Astrocyte of the cerebellum (primary cell): Measurements from ENCODE around the gene LRP5.

Source experiments
- DNase-seq: peaks from one replicate; pipeline ENCODE4 v3.0.0-alpha.2; 2011; ENCODE audit warnings: low read depth
- H3K4me3 ChIP-seq: 2 replicates; pipeline ENCODE4 v1.5.1; 2011; ENCODE audit warnings: mild to moderate bottlenecking, low read depth, low read length, moderate library complexity
- in situ Hi-C: cut with HindIII; loops from 2 replicates; pipeline ENCODE4 v1.10.0; 2017; ENCODE audit warnings: low sequenced_read_pairs
- TF ChIP-seq, protein P1 (sequence below): IDR thresholded peaks from 2 replicates; pipeline ENCODE4 v1.5.1; 2012; ENCODE audit warnings: low read length, low read depth, moderate library complexity, mild to moderate bottlenecking; ENCODE audit errors: missing control alignments

Gene LRP5

DNA sequence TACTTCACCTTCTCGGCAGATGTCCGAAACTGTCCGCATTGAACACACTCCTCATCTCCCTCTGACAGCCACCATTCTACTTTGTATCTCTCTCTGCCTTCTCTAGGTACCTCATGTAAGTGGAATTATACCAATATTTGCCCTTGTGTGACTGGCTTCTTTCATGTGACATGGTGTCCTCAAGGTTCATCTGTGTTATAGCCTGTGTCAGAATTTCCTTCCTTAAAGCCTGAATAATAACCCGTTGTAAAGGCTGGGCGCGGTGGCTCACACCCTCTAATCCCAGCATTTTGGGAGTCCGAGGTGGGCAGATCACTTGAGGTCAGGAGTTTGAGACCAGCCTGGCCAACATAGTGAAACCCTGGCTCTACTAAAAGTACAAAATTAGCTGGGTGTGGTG, 107.8 kb downstream of the LRP5 start:
- TF ChIP-seq, protein P1, sequence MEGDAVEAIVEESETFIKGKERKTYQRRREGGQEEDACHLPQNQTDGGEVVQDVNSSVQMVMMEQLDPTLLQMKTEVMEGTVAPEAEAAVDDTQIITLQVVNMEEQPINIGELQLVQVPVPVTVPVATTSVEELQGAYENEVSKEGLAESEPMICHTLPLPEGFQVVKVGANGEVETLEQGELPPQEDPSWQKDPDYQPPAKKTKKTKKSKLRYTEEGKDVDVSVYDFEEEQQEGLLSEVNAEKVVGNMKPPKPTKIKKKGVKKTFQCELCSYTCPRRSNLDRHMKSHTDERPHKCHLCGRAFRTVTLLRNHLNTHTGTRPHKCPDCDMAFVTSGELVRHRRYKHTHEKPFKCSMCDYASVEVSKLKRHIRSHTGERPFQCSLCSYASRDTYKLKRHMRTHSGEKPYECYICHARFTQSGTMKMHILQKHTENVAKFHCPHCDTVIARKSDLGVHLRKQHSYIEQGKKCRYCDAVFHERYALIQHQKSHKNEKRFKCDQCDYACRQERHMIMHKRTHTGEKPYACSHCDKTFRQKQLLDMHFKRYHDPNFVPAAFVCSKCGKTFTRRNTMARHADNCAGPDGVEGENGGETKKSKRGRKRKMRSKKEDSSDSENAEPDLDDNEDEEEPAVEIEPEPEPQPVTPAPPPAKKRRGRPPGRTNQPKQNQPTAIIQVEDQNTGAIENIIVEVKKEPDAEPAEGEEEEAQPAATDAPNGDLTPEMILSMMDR, result no peak
- no peak overlapping the region for H3K4me3 ChIP-seq
- in situ Hi-C loops, result no loop called here
- DNase-seq, result no peak

DNA sequence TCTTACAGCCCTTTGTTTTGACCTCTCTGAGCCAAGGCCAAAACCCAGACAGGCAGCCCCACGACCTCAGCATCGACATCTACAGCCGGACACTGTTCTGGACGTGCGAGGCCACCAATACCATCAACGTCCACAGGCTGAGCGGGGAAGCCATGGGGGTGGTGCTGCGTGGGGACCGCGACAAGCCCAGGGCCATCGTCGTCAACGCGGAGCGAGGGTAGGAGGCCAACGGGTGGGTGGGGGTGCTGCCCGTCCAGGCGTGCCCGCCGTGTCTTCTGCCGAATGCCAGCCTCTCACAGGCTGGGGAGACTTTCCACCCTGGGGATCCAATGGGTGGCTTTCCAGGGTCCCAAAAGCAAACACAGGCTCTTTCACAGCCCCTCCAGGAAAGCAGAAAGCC, 111.1 kb downstream of the LRP5 start:
- in situ Hi-C loops, result no loop called here
- TF ChIP-seq, protein P1, result no peak
- no peak overlapping the region for H3K4me3 ChIP-seq
- no peak for DNase-seq

DNA sequence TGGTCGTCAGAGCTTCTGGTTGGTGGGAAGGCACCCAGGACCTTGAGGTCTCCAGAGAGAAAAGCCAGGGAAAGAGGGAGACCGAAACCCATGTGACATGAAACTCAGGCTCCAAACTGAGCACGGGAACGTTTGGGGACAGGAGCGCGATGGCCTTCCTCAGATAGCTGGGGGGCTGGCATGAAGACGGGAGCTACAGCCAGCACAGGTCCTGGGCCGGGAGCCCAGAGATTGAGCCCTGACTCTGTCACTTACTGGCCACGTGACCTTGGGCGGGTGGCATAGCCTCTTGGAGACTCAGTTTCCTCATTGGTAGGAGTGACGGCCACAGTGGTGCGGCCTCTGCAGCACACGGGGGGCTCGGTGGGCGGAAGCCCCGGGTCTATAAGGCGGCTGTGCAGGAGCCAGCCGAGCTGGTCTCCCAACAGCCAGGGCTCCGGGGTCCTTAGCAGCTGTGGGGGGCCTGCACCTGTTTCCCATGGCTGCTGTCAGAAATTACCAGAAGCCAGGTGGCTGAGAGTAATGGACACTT, 111.8 kb downstream of the LRP5 start:
- DNase-seq, result no peak
- no peak overlapping the region for H3K4me3 ChIP-seq
- TF ChIP-seq, protein P1, result no peak
- in situ Hi-C loops, result no loop called here

DNA sequence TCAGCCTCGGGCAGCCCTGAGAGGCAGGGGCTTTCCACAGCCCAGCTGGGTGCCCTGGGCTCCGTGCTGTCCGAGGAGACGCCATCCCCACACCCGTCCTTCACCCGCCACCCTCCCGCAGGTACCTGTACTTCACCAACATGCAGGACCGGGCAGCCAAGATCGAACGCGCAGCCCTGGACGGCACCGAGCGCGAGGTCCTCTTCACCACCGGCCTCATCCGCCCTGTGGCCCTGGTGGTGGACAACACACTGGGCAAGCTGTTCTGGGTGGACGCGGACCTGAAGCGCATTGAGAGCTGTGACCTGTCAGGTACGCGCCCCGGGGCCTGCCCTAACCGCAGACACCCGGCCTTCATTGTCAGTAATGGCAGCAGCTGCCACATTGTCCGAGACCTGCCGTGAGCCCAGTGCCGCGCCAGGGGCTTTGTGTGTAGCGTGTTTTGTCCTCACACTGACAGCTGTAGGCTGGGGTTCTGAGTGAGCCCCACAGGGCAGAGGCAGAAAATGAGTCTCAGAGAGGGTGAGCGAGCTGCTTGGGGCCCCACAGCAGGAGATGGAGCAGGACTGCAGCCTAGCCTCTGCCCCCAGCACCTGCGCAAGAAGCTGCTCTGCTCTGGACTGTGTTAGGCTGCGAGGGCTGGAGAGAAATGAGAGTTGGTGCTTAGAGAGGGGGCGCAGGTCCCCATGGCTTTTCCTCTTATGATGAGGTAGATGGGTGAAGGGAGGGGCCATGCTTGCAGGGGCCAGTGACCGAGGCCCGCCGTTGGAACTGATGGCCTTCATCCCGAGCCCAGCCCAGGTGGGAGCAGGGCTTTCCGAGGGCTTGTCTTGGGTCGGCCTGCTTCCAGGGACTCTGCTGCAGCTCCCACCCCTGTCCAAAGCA, 112.8 kb downstream of the LRP5 start:
- no peak for DNase-seq
- TF ChIP-seq, protein P1, result no peak
- in situ Hi-C loops, result no loop called here
- H3K4me3 ChIP-seq, result no peak overlapping the region

DNA sequence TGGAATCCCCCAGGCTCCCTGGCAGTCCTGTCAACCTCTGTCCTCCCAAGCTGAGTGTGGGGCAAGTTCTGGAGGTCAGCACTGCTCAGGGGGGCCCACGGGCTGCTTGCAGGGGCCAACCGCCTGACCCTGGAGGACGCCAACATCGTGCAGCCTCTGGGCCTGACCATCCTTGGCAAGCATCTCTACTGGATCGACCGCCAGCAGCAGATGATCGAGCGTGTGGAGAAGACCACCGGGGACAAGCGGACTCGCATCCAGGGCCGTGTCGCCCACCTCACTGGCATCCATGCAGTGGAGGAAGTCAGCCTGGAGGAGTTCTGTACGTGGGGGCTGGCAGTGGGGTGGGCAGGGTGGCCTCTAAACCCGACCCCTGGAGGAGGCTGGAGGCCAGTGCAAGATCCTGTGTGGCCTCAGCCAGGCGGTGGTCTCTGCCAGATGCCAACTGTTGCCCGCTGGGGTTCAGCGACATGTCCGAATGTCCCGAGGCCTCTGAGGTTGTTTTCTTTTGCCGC, 113.5 kb downstream of the LRP5 start:
- no peak overlapping the region for H3K4me3 ChIP-seq
- TF ChIP-seq, protein P1, result no peak
- no peak for DNase-seq
- in situ Hi-C loops, result no loop called here

DNA sequence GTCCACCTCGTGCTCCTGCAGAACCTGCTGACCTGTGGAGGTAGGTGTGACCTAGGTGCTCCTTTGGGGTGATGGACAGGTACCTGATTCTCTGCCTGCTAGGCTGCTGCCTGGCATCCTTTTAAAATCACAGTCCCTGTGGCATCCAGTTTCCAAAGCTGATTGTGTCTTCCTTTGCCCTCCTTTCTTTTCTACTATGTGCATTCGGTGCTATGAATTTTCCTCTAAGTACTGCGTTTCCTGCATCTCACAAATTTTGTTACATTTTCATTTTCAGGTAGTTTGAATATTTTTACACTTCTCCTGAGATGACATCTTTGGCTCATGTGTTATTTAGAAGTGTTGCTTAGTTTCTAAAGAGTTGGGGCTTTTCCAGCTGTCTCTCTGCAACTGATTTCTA, 117.3 kb downstream of the LRP5 start:
- no peak for DNase-seq
- TF ChIP-seq, protein P1, result no peak
- in situ Hi-C loops, result no loop called here

More for the DNA sequence above, 117.3 kb downstream of the LRP5 start:
- H3K4me3 ChIP-seq, result no peak overlapping the region
